Prostate gland (tissue), 2 donors: ENCODE measurements around the gene GDNF. TPM values are rescaled to one million over a fixed set of nuclear protein-coding genes. Genes with fewer than 3 reads are reported as not detected.
"Not testable (repeated sequence)": the region's sequence is repeated elsewhere in the genome, so short reads cannot be mapped to it uniquely, and the experiment has no call there.

Source experiments
- DNase-seq: peaks from one replicate; pipeline ENCODE4 v3.0.0-alpha.2; 2019; ENCODE audit warnings: low spot score
- H3K27ac ChIP-seq, 2 donors: fragments of 200-600 bp; sonication (generic); 2 replicates each; pipeline ENCODE4 v1.5.1; 2017 to 2019
- H3K27me3 ChIP-seq: fragments of 200-600 bp; sonication (generic); replicated peaks from 2 replicates; pipeline ENCODE4 v1.5.1; 2019; ENCODE audit not compliant: insufficient read depth
- H3K36me3 ChIP-seq, 2 donors: fragments of 200-600 bp; sonication (generic); 1 replicate in 1 of 2; 2 replicates in 1 of 2; pipeline versions ENCODE4 v1.5.1 to v1.8.1; 2017 to 2019
- H3K4me1 ChIP-seq: fragments of 200-600 bp; sonication (generic); replicated peaks from 2 replicates; pipeline ENCODE4 v1.5.1; 2019
- H3K4me3 ChIP-seq, 2 donors: fragments of 200-600 bp; sonication (generic); 2 replicates each; pipeline ENCODE4 v1.5.1; 2017 to 2019
- H3K9me3 ChIP-seq: fragments of 200-600 bp; sonication (generic); 2 replicates; pipeline ENCODE4 v1.5.1; 2017
- CTCF ChIP-seq, 4 experiments: fragments of 200-600 bp in 2 of 4; fragments of 450-650 bp in 2 of 4; sonication (generic) in 2 of 4; IDR thresholded peaks; 1 replicate in 3 of 4; 2 replicates in 1 of 4; pipeline ENCODE4 v1.5.1; 2016 to 2019; ENCODE audit warnings: antibody characterized with exemption in 4 of 4, mild to moderate bottlenecking in 2 of 4, moderate library complexity in 2 of 4
- POLR2A ChIP-seq: fragments of 450-650 bp; IDR thresholded peaks from one replicate; pipeline ENCODE4 v1.6.1; 2016; ENCODE audit warnings: antibody characterized with exemption, mild to moderate bottlenecking
- POLR2AphosphoS5 ChIP-seq: sonication (generic); formaldehyde crosslinking; IDR thresholded peaks from one replicate; pipeline ENCODE4 v1.6.1; 2017; ENCODE audit warnings: antibody characterized with exemption
- WGBS: methylation state at CpG from one replicate; pipeline ENCODE4 v1.1.5; 2018; 5-methylcytosine and 5-hydroxymethylcytosine counted together
- intact Hi-C: fragments of 100-400 bp; cut with DNase I; formaldehyde crosslinking; loops from one replicate; pipeline ENCODE4 v1.14.2; 2022
- total RNA-seq, 2 donors: library from RNA; depleted of rRNA; stranded (reverse); fragments of >200 nt; gene quantifications; one replicate each; pipeline ENCODE4 v1.1.0, GENCODE V29; 2016

The GDNF gene
- total RNA-seq, 2 donors from 2014 or later, result 0.18 to 1.3 TPM

GRCh38 chr5:37871023-37871815 is 31.4 kb upstream of the GDNF start:
- intact Hi-C loops, result no loop called here
- Histone ChIP-seq H3K4me1 (no peaks in the 10 kb centered on the region), H3K27me3 (no peaks in the 10 kb centered on the region), H3K27ac (no peak overlapping the region), H3K4me3 (no peak overlapping the region), H3K9me3 (no peaks in the 10 kb centered on the region), H3K36me3 (no peaks in the 10 kb centered on the region)
- DNase-seq, result no peak
- 88% methylated on average over 7 of the region's 7 CpGs for WGBS
- TF ChIP-seq POLR2A, result no peak
- TF ChIP-seq POLR2AphosphoS5, result no peak

GRCh38 chr5:37869216-37869615 is 29.4 kb upstream of the GDNF start:
- intact Hi-C loops, result no loop called here
- Histone ChIP-seq H3K9me3 (no peaks in the 10 kb centered on the region), H3K36me3 (no peaks in the 10 kb centered on the region), H3K4me3 (no peak overlapping the region), H3K4me1 (no peaks in the 10 kb centered on the region), H3K27ac (no peak overlapping the region), H3K27me3 (no peaks in the 10 kb centered on the region)
- WGBS, result 83% methylated on average over 2 of the region's 2 CpGs
- TF ChIP-seq CTCF (IDR thresholded peaks at IDR 0.05) (no peak), POLR2A (no peak), POLR2AphosphoS5 (no peak)
- no peak for DNase-seq

- H3K27me3 ChIP-seq, result no peaks in the 10 kb centered on the region
- no peak for TF ChIP-seq POLR2A
- no peak for TF ChIP-seq CTCF (IDR thresholded peaks at IDR 0.05)
- TF ChIP-seq POLR2AphosphoS5, result no peak
- no peaks in the 10 kb centered on the region for H3K4me1 ChIP-seq
- no peaks in the 10 kb centered on the region for H3K36me3 ChIP-seq
- H3K27ac ChIP-seq, result no peak overlapping the region
- no peaks in the 10 kb centered on the region for H3K9me3 ChIP-seq
- no peak for DNase-seq
- no peak overlapping the region for H3K4me3 ChIP-seq
- intact Hi-C loops, result no loop called here
- WGBS, result 52% methylated on average over 3 of the region's 3 CpGs
These were observed 27.8 kb upstream of the GDNF start for GRCh38 chr5:37867654-37868053.

GRCh38 chr5:37862907-37863306 is 23.1 kb upstream of the GDNF start:
- H3K4me3 ChIP-seq, H3K4me1 ChIP-seq, DNase-seq, H3K36me3 ChIP-seq, H3K27ac ChIP-seq, H3K9me3 ChIP-seq, H3K27me3 ChIP-seq, intact Hi-C loops: not testable (repeated sequence)
- 82% methylated on average over 1 of the region's 1 CpG for WGBS

- intact Hi-C loops, result no loop called here
- Histone ChIP-seq H3K4me1 (no peaks in the 10 kb centered on the region), H3K36me3 (no peaks in the 10 kb centered on the region), H3K4me3 (no peak overlapping the region), H3K27ac (no peak overlapping the region), H3K9me3 (no peaks in the 10 kb centered on the region), H3K27me3 (no peaks in the 10 kb centered on the region)
- 40% methylated on average over 3 of the region's 3 CpGs for WGBS
- DNase-seq, result no peak
- TF ChIP-seq POLR2A (no peak), POLR2AphosphoS5 (no peak), CTCF (IDR thresholded peaks at IDR 0.05) (no peak)
These were observed 20.4 kb upstream of the GDNF start for GRCh38 chr5:37860206-37860605.

- Histone ChIP-seq H3K4me1 (no peaks in the 10 kb centered on the region), H3K27ac (no peak overlapping the region), H3K27me3 (no peaks in the 10 kb centered on the region), H3K9me3 (no peaks in the 10 kb centered on the region), H3K4me3 (no peak overlapping the region), H3K36me3 (no peaks in the 10 kb centered on the region)
- whole genome bisulfite sequencing, result 65% methylated on average over 4 of the region's 4 CpGs
- no peak for DNase-seq
- TF ChIP-seq CTCF (IDR thresholded peaks at IDR 0.05) (no peak), POLR2A (no peak), POLR2AphosphoS5 (no peak)
- intact Hi-C loops, result no loop called here
These were observed 20.0 kb upstream of the GDNF start for GRCh38 chr5:37859805-37860204.
